ENCODE data around the gene TSPO.

- TF ChIP-seq CTCF (IDR thresholded peaks at IDR 0.05), result no peak
- no peak for TF ChIP-seq EP300 (IDR thresholded peaks at IDR 0.05)
- TF ChIP-seq POLR2AphosphoS5 (IDR thresholded peaks at IDR 0.05), result no peak
Measured at GRCh38 chr22:43127166-43127908, 24.0 kb upstream of the TSPO start.
